PFSK-1 (cell line): ENCODE data around the gene ARPP21.

Experiments
- POLR2AphosphoS5 ChIP-seq: IDR thresholded peaks from 2 replicates; pipeline ENCODE4 v1.6.1; 2012; ENCODE audit warnings: low read depth, mild to moderate bottlenecking, control low read depth, low read length, moderate library complexity
- REST ChIP-seq, 2 experiments: IDR thresholded peaks; 2 replicates each; pipeline versions ENCODE4 v1.6.1 to v1.8.0; 2011 to 2012; ENCODE audit warnings: low read depth in 2 of 2, low read length in 2 of 2, control low read depth in 1 of 2, inconsistent platforms in 1 of 2, mild to moderate bottlenecking in 1 of 2, moderate library complexity in 1 of 2; ENCODE audit not compliant: insufficient read depth in 1 of 2
- SIN3A ChIP-seq: IDR thresholded peaks from 2 replicates; pipeline ENCODE4 v1.6.1; 2012; ENCODE audit warnings: mild to moderate bottlenecking, low read length, moderate library complexity, borderline replicate concordance; ENCODE audit not compliant: insufficient read depth
- TAF1 ChIP-seq: IDR thresholded peaks from 2 replicates; pipeline ENCODE4 v1.6.1; 2012; ENCODE audit warnings: low read length, control low read depth, borderline replicate concordance; ENCODE audit not compliant: insufficient read depth

GRCh38 chr3:35745351-35745750 is 106.0 kb downstream of the ARPP21 start:
- TF ChIP-seq TAF1 (no peak), REST (IDR thresholded peaks at IDR 0.05; ENCODE audit: insufficient read depth in 1 of 2, low read depth in 2 of 2, low read length in 2 of 2) (no peak), POLR2AphosphoS5 (no peak), SIN3A (no peak)
